Neural cell (in vitro differentiated cells): ENCODE data around the gene LSM4. TPM values are rescaled to one million over a fixed set of nuclear protein-coding genes. Genes with fewer than 3 reads are reported as not detected.
"Not testable (repeated sequence)": the region's sequence is repeated elsewhere in the genome, so short reads cannot be mapped to it uniquely, and the experiment has no call there.

Source experiments
- H2AFZ ChIP-seq: fragments of 200-600, 300-800 bp; sonication (generic), shearing (Covaris generic); 2 replicates; pipeline ENCODE4 v1.6.0; 2014; ENCODE audit warnings: low read depth, mild to moderate bottlenecking, antibody characterized with exemption, low read length, moderate library complexity
- H3F3A ChIP-seq: fragments of 200-600 bp; shearing (Covaris generic); 2 replicates; pipeline ENCODE4 v1.6.1; 2016; ENCODE audit warnings: mild to moderate bottlenecking, moderate library complexity, mixed read lengths, antibody characterized with exemption, low read length; ENCODE audit not compliant: insufficient read depth, poor library complexity, severe bottlenecking
- H3K27ac ChIP-seq: fragments of 200-600, 300-800 bp; sonication (generic), shearing (Covaris generic); 2 replicates; pipeline ENCODE4 v1.5.1; 2014; ENCODE audit warnings: mild to moderate bottlenecking, low read length, moderate library complexity
- H3K27me3 ChIP-seq: fragments of 300-800, 200-600 bp; sonication (generic), shearing (Covaris generic); 2 replicates; pipeline ENCODE4 v1.6.0; 2014; ENCODE audit warnings: mild to moderate bottlenecking, low read depth, low read length, moderate library complexity; ENCODE audit not compliant: insufficient read depth
- H3K36me3 ChIP-seq: fragments of 300-800, 200-600 bp; sonication (generic), shearing (Covaris generic); 2 replicates; pipeline ENCODE4 v1.5.1; 2014; ENCODE audit warnings: mild to moderate bottlenecking, antibody characterized with exemption, low read length, moderate library complexity; ENCODE audit not compliant: insufficient read depth
- H3K4me2 ChIP-seq: fragments of 300-800, 200-600 bp; sonication (generic), shearing (Covaris generic); 2 replicates; pipeline ENCODE4 v1.6.0; 2014; ENCODE audit warnings: mild to moderate bottlenecking, low read length
- H3K4me3 ChIP-seq: fragments of 300-800, 200-600 bp; sonication (generic), shearing (Covaris generic); 2 replicates; pipeline ENCODE4 v1.5.1; 2014; ENCODE audit warnings: mild to moderate bottlenecking, low read length, moderate library complexity
- H3K79me2 ChIP-seq: fragments of 200-600 bp; shearing (Covaris generic); replicated peaks from 2 replicates; pipeline ENCODE4 v1.6.0; 2014; ENCODE audit warnings: mild to moderate bottlenecking, low read length, moderate library complexity; ENCODE audit not compliant: insufficient read depth
- H3K9ac ChIP-seq: fragments of 300-800, 200-600 bp; sonication (generic), shearing (Covaris generic); 2 replicates; pipeline ENCODE4 v1.6.1; 2016; ENCODE audit warnings: mild to moderate bottlenecking, low read length, mixed read lengths
- H3K9me2 ChIP-seq: fragments of 200-600 bp; shearing (Covaris generic); 2 replicates; pipeline ENCODE4 v1.6.1; 2016; ENCODE audit warnings: mild to moderate bottlenecking, low read length, mixed read lengths; ENCODE audit not compliant: insufficient read depth
- H3K9me3 ChIP-seq: fragments of 200-600, 300-800 bp; sonication (generic), shearing (Covaris generic); 2 replicates; pipeline ENCODE4 v1.6.1; 2016; ENCODE audit warnings: mild to moderate bottlenecking, mixed run types, low read length, moderate library complexity, mixed read lengths
- H4K20me1 ChIP-seq: fragments of 200-600 bp; shearing (Covaris generic); 2 replicates; pipeline ENCODE4 v1.6.1; 2016; ENCODE audit warnings: mild to moderate bottlenecking, mixed run types; ENCODE audit not compliant: insufficient read depth
- CTCF ChIP-seq: fragments of 450-650 bp; IDR thresholded peaks from 2 replicates; pipeline ENCODE4 v1.5.1; 2014; ENCODE audit warnings: antibody characterized with exemption, mild to moderate bottlenecking, moderate library complexity; ENCODE audit not compliant: poor library complexity, severe bottlenecking
- EP300 ChIP-seq: fragments of 450-650 bp; conservative IDR thresholded peaks from 2 replicates; pipeline ENCODE4 v1.6.1; 2014; ENCODE audit warnings: antibody characterized with exemption, mild to moderate bottlenecking, moderate library complexity; ENCODE audit not compliant: poor library complexity, severe bottlenecking
- EZH2 ChIP-seq: fragments of 200-600, 300-800 bp; shearing (Covaris generic), sonication (generic); IDR thresholded peaks from 2 replicates; pipeline ENCODE4 v1.6.1; 2014; ENCODE audit warnings: antibody characterized with exemption, low read length, borderline replicate concordance, mild to moderate bottlenecking; ENCODE audit not compliant: insufficient read depth, poor library complexity, severe bottlenecking
- MXI1 ChIP-seq: fragments of 450-650 bp; conservative IDR thresholded peaks from 2 replicates; pipeline ENCODE4 v1.6.1; 2014; ENCODE audit warnings: antibody characterized with exemption, mild to moderate bottlenecking; ENCODE audit not compliant: poor library complexity, severe bottlenecking
- POLR2AphosphoS5 ChIP-seq: IDR thresholded peaks from 2 replicates; pipeline ENCODE4 v1.6.1; 2012
- RAD21 ChIP-seq: fragments of 450-650 bp; conservative IDR thresholded peaks from 2 replicates; pipeline ENCODE4 v1.6.1; 2014; ENCODE audit warnings: antibody characterized with exemption, mild to moderate bottlenecking, moderate library complexity
- REST ChIP-seq: IDR thresholded peaks from 2 replicates; pipeline ENCODE4 v1.6.1; 2012; ENCODE audit warnings: borderline replicate concordance
- SMC3 ChIP-seq: fragments of 450-650 bp; conservative IDR thresholded peaks from 2 replicates; pipeline ENCODE4 v1.6.1; 2014; ENCODE audit warnings: antibody characterized with exemption, mild to moderate bottlenecking, moderate library complexity; ENCODE audit not compliant: poor library complexity
- TAF1 ChIP-seq: IDR thresholded peaks from 2 replicates; pipeline ENCODE4 v1.6.1; 2012; ENCODE audit warnings: low read depth
- polyA plus RNA-seq: library from polyadenylated mRNA; depleted of rRNA; stranded (reverse); fragments of >200 nt; gene quantifications from 2 replicates; pipeline ENCODE4 v1.2.3, GENCODE V29; 2014

LSM4 gene
- polyA plus RNA-seq, 1 donor from 2014 or later, result 382 TPM

GRCh38 chr19:18348818-18349339 is 26.0 kb upstream of the LSM4 start:
- not testable (repeated sequence) for H4K20me1 ChIP-seq, H3K27me3 ChIP-seq

GRCh38 chr19:18348171-18348570 is 25.3 kb upstream of the LSM4 start:
- Histone ChIP-seq H4K20me1 (no peaks in the 10 kb centered on the region), H3F3A (no peaks in the 10 kb centered on the region), H3K36me3 (no peaks in the 10 kb centered on the region), H3K9me2 (no peaks in the 10 kb centered on the region), H3K4me2 (no peak overlapping the region), H2AFZ (no peak overlapping the region), H3K4me3 (no peak overlapping the region), H3K27me3 (no peaks in the 10 kb centered on the region), H3K79me2 (no peaks in the 10 kb centered on the region), H3K9me3 (no peaks in the 10 kb centered on the region), H3K27ac (no peak overlapping the region), H3K9ac (no peak overlapping the region)
- TF ChIP-seq MXI1 (no peak), RAD21 (no peak), EZH2 (no peak), POLR2AphosphoS5 (no peak), EP300 (no peak), CTCF (no peak)

More at GRCh38 chr19:18348818-18349339, 26.0 kb upstream of the LSM4 start:
- not testable (repeated sequence) for H3K4me2 ChIP-seq, H3K27ac ChIP-seq, H3K9me2 ChIP-seq, H3K4me3 ChIP-seq, H3K79me2 ChIP-seq, H2AFZ ChIP-seq, H3K36me3 ChIP-seq, H3F3A ChIP-seq, H3K9me3 ChIP-seq, H3K9ac ChIP-seq

GRCh38 chr19:18346091-18346490 is 23.2 kb upstream of the LSM4 start:
- Histone ChIP-seq H3K4me3 (no peak overlapping the region), H3K9me3 (no peaks in the 10 kb centered on the region), H3K27me3 (no peaks in the 10 kb centered on the region), H2AFZ (no peak overlapping the region), H3K9ac (no peak overlapping the region), H3K36me3 (no peaks in the 10 kb centered on the region), H3K9me2 (no peaks in the 10 kb centered on the region), H3F3A (no peaks in the 10 kb centered on the region), H3K27ac (no peak overlapping the region), H4K20me1 (no peaks in the 10 kb centered on the region), H3K79me2 (no peaks in the 10 kb centered on the region), H3K4me2 (no peak overlapping the region)
- TF ChIP-seq EZH2 (no peak), MXI1 (no peak), RAD21 (no peak), POLR2AphosphoS5 (no peak), SMC3 (no peak), EP300 (no peak), REST (no peak), TAF1 (no peak), CTCF (no peak)
